Fibroblast of skin of right biceps (primary cell): ENCODE results near the gene TSPAN3.

Experiments
- DNase-seq: peaks from one replicate; pipeline ENCODE4 v3.0.0-alpha.2; 2013

The TSPAN3 gene

DNA sequence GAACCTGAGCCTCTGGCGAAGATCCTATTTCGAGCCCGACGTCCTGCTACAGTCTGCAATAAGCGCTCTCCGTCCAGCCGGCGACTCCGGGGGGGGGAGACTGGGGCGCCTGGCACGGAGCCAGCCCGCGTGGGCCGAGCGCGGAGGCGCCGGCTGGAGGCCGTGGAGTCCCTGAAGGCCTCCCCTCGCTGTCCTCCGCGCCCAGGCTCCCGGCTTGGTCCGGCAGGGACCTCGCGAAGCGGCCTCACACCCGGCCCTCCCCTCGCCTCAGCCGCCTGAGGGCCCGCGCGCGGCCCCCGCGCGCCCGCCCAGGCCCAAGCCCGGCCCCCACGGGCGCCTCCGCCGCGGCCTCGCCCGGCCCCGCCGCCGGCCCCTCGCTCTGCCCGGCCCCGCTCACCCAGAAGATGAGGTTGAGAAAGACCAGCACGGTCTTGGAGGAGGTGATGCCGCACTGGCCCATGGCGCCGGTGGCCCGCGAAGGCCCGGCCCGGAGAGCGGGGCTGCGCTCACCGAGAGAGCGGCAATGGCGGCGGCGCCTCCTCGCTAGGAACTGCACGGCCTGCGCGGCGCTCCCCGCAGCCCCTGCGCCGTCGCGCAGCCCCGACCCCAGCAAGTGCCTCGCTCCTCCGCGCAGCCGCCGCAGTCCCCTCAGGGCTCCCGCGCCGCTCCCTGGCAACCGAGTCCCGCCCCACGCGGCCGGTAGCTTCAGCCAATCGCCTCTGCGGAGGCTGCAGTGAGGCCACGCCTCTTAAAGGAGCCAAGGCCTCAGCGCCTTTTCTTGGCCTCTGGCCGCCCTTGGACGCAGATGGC is at the start of gene TSPAN3:
TSPAN3 (minus strand) TSS at position 615 of the 810 bp plus-strand sequence; CDS start at position 460, 155 bp downstream.
- peak; percentile 93 for DNase-seq

DNA sequence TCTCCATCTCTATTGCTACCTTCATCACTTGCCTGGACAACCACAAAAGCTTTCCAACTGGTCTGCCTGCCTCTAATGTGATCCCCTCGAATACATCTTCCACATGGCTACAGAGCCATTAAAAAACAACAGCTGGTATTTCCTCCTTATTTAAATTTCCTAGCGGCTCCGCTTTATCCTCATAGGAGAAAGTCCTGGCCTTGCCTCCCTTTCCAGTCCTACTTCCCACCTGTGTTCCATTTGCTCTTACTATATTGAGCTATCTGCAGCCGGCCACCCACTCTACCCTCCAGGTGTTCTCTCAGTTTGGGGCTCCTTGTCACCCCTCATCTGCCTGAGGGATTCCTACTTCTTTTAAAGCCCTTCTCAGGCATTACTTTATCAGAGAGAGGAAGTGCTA is 49.7 kb upstream of the TSPAN3 start:
- DNase-seq: no peak

DNA sequence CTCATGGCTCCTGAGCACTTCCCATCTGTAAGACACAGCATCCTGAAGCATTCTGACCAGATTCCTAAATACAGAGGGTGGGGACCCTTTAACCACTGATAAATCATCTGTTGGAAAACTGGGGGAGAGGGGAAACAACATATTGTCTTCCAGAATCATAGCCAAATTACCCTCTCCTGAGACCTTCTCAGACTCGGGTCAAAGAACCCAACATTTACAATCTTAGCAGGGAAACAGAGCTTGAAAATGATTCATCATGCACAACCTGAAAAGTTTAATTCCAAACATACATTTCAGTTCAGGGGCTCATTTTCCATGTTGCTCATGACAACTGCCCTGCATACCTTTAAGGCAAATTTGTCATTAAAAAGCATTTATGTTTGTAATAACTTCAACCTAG is 48.5 kb upstream of the TSPAN3 start:
- DNase-seq: peak; percentile 51

DNA sequence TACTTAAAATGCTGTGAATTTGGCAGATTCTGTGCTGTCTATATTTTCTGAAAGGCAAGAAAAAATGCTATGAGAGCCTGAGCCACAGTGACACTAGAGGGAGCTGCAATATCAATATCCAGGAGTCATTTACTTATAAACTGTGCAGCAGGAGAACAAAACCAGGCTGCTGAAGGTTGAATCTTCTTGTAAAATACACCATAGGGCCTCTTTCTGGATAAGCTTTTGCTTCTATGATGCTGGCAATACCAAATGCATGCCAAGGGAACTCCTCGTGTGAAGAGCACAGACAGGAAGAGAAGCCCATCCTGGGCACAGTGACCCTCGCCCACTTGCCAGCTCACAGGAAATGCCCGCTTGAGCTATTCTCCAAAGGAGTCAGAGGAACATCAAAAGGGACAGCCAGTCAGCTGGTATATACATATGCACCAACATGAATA is 48.0 kb upstream of the TSPAN3 start:
- peak; percentile 80 for DNase-seq

DNA sequence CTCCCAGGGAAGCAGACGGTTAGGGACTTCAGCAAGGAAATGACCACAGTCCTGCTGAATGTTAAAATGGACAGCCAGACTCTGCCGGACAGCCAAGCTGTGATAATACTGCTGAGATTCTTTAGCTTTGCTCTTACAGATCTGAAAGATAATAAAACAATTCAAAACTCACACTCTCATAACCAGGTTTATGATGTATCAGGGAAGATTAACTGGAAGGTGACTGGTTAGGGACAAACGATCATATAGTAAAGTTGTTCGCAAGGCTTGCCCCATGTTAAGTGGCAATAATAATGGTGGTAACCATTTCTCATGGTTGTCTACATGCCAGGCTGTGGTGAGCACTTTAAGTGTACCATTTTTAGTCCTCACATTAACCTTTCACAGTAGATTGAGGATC is 44.3 kb upstream of the TSPAN3 start:
- no peak for DNase-seq

DNA sequence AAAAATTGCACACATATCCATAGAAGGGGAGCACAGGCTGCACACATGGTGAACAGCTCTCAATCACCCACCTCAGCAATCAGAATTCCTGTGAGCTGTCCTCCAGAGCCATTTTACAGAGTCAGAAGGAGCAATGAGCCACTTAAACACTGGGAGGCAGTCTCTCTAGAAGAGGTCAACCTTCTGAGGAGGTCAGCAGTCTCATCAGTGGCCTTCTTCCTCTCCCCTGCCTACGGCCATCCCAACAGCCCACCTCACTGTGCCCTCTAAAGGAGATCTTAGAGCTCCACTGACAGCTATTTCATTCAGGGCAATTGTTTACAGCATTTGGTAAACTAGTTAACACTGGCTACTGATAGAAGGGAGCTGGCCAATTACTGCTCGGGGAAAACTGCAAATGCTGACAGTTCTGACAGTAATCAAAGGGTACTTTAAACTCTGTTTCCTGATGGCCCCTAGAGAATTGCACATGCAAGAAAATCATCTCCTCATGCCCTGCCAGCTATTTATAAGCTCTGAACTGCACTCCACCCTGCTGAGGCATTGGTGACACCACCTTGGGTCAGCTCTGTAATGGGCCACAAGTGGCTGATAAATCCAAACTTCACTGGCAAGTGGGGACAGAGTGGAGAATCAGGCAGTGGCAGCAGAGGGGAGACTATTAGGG is 42.1 kb upstream of the TSPAN3 start:
- DNase-seq: no peak

DNA sequence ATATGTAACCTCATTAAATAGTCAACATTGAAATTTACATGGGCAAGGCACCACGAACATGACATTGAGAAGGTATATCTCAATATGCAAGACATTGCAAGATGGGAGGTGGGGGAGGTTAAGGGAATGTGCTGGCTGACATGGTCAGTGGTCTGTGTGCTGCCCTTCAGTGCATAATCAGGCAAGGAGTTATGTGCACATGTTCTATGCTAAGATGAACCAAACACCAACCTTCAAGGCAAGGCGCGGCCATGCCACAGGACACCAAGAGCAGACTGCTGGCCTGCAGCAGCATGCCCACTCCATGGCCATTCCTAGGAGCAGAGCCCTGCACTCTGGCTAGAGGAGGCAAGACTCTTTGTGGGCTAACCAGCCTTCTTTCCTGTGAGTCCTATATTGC is 40.9 kb upstream of the TSPAN3 start:
- DNase-seq: no peak

DNA sequence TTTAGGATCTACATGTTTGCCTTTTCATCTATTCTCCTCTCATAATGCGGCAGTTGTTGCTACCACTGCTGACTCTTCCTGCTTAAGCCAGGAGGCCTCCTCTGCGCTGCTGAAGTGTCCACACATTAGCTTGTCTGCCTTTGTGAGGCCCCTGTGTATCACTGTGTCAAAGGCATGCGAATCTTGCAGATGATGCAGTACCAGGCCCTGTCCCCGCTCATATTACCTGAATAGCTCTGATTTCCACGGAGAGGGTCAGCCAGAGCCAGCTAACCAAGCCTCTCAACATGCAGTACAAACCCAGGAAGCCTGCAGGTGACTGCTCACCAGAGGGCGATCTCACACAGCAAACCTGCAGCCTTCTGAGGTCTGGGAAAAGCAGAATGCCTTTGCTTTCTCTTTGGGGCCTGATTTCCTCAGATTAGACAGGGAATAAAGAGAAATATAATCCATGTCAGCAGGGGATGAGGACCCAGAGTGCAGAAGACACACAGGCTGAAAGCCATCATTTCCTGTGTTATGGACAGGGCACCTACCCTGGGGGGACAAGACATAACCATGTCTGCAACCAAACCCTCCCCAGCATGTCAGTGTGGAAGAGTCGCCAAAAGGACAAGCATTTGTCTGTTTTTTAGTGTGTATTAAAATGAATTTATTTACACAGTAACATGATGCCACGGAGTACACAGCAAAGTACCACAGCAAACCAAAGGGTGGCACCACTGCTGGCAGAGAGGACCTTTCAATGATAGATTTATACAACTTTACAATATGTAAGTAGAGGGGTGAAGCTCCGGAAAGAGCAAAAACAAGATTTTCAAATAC is 36.8 kb upstream of the TSPAN3 start:
- DNase-seq: peak; percentile 55

DNA sequence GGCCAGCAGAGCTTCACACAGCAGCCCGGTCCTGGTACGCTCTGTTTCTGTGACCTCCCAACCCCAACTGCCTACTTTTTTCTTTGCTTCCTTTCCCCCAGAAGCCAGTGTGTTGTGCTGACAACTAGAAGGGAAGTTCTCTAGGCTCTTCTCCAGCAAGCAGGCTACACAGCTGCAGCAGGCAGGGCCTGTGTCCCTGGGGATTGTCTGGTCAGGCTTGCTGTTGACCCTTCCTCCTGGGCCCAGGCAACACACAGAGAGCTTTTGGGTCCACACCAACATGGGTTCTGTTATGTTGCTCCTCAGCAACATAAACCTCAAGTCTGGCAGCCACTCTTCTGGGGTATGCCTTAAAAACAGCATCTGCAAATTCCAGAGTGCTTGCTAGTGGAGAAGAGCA is 36.2 kb upstream of the TSPAN3 start:
- DNase-seq: no peak

DNA sequence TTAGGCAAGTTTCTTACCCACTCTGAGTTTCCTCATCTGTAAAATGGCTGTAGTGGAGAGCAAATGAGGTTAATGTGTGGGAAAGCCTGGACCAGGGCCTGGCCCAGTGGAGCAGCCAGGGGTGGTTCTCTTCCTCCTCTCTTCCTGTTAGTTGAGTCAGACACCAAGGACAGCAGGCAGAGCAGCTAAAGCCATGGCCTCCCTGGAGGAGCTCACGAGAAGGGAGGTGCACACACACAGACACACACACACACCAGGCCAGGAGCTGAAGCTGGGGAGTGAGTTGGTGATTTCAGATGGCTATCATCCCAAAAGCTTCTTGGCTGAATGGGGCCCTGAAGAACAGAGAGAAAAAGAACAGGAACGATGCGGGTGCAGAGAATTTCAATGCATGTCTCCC is 33.2 kb upstream of the TSPAN3 start:
- DNase-seq: peak; percentile 37

DNA sequence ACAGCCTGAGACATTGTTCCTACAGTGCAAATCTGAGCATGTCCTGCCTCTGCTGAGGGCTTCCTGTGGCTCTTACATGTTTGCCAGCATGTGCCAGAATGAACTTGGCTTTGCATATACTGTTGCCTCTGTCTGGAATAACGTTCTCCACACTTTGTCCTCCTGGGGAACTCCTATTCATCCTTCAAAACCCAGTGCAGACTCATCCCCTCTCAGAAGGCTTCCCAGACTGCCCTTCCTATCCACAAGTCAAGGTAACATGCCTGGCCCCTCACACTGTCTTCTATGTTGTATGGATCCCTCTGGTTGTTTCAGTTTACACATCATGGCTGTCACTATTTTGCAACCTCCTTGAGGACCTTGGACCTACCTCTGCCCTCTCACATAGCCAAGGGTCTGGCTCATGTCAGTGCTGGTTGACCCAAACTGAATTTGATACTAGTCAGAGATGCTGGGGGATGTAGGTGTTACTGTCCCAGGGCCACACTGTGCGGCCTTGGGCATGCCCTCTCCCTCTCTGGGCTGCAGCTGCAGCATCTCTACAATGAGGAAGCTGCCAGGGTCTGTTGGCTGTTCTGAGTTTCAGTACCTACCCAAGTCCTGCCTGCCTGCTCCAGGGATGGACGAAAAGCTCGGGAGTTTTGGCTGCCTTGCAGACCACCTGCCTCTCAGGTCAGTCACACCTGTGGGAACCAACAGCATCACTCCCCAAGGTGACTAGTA is 29.0 kb upstream of the TSPAN3 start:
- DNase-seq: no peak

DNA sequence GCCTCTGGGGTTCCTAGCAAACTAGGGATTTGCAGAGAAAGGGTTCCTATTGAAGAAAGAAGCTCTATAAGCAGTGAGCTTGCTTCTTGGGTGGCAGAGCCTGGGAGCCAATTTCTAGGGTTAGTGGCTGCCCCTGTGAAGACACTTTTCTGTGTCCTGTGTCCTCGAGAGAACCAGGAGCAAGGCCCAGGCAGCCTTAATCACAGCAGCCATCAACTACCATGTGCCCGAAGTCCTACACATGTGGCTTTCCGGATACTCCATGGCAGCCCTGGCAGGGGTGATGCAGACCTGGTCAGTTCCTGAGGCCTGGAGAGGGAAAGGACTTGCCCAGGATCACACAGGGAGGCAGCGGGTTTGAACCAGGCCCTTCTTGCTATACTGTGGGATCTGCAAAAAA is 27.7 kb upstream of the TSPAN3 start:
- DNase-seq: no peak

DNA sequence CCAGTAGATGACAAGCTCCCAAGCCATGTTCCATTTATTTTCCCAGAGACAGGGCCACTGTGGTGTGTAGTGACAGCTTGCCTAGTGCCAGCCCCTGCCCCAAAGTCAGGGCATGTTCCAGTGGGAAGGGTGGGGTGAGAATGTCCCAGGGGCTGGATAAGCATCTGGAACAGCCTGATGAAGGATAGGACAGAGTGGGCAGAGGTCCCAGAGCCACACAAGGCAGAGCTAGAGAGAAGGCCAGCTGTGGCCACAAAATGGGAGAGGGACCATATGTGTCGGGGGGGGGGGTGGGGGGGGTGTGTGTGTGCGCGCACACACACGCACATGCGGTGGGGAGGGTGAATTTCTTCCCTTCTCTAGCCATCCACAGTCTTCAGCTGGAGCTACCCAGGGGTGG is 27.0 kb upstream of the TSPAN3 start:
- no peak for DNase-seq

DNA sequence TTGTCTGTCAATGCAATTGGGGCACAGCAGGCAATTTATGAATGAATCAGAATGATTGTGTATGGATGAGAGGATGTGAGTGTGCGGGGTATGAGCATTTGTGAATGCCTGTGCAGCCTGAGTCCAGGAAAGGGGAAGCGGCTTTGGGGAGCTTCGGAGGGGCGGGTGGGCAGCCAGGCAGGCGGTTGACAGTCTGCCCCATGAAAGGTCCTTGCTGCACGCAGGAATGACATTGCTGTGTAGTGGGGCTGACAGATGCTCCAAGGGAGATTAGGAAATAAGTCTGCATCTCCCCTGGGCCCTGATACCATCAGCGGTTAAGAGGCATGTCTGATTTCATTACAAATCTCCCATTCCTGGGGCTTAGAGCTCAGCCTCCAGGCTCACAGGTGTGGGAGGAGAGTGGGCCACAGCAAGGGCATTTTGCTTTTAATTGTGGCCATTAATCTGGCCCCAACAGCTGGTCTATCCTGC is 26.4 kb upstream of the TSPAN3 start:
- DNase-seq: no peak

DNA sequence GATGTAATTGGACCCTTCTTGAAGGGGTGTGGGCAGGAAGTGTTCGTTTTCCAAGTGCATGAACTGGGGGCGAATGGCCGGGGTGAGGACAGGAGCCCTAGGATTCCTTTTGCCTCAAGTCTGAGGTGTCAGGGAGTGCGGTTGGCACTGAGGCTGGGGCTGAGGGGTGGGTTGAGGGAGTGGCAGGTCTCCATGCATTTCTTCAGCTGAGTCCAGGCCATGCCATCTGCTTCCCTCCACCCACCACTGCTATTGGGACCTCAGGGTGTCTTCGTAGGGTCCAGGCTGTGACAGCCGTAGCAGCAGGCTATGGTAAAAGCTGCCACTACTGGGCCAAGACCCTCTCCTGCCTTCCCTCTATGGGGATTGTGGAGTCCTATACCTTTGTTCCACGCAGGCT is 25.6 kb upstream of the TSPAN3 start:
- no peak for DNase-seq

DNA sequence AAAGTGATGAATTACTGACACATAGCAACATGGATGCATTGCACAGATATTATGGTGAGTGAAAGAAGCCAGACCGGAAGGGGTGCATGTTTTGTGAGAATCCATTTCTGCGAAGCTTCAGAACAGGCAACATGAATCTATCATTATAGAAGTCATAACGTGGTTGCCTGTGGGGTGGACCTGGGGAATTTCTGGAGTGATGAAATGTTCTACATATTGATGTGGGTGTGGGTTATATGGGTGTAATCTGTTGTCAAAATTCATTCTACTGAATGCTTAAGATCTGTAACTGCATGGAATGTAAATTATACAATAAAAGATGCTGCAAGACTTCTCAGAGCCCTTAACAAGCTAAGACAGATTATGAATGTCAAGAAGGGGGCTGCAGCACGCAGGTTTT is 25.2 kb upstream of the TSPAN3 start:
- no peak for DNase-seq

DNA sequence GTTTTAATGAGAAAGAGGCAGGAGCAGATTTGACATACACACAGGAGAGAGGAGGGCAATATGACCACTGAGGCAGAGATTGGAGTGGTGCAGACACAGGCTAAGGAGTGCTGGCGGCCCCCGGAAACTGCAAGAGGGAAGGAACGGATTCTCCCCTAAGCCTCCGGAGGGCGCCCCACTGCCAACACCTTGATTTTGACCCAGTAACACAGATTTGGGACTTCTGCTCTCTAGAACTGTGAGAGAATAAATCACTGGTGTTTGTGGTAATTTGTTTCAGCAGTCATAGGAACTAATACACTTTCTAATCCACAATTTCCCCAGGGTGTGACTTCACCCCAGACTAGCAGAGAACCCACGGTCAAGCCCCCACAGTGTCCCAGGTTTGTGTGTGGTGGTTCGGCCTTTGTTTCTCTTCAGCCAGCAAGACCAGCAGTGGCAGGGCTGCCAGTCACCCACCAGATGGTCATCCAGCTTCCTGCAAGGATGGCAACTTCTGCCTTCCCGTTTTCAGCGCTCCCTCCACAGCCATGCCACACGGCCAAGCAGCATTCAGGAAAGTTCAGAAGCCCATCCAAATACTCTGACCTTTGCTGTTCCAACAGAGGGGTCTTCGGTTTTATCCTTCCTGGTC is 23.6 kb upstream of the TSPAN3 start:
- no peak for DNase-seq

DNA sequence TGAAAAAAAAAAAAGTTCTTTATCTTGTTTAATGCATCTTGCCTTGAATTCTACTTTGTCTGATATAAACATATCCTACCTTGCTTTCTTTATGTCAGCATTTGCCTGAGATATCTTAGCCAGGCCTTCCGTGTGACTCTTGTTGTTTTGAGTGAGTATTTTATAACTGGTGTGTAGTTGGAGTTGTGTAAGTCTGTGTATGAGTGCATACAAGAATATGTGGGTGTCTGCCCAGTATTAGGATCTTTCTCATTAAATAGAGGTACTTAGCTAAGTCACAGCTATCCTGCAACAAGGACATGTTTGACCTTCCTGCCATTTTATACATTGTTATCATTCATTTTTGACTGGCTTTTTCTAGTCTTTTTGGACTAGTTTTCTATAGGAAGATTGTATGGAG is 22.5 kb upstream of the TSPAN3 start:
- DNase-seq: no peak

DNA sequence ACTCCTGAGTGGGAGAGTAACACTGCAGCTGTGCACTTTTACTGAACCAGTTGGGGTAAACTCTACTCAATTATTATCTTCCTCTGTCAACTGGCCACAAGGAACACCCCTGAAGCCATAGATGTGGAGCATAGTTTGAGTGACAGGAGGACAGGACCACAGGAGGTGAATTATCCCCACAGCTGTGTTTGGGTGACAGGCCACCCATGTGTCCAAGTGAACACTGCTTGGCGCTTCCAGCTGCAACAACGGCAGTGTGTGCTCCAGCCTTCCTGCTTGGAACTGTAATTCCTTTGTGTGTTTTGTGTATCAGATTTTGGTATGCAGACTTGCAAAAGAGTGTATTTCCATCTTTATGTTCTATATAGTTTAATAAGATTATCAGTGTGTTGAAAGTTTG is 20.2 kb upstream of the TSPAN3 start:
- DNase-seq: no peak

DNA sequence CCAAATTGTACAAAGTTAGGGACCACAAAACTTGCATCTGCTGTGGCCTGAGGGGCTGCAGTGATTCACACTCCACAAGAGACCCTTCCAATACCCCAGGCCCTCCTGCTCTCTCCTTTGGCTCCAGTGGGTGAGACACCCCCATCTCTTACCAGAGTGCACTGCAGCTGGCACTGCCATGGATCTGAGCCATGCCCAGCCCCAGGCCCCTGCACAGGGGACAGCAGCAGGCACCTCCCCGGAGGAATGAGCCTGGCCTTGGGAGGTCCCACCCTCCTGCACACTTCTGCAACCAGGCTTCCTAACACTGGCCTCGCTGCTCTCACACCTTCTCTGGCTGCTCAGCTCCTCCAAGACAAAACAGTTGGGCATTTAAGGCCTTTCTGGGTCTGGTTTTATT is 16.3 kb upstream of the TSPAN3 start:
- no peak for DNase-seq

DNA sequence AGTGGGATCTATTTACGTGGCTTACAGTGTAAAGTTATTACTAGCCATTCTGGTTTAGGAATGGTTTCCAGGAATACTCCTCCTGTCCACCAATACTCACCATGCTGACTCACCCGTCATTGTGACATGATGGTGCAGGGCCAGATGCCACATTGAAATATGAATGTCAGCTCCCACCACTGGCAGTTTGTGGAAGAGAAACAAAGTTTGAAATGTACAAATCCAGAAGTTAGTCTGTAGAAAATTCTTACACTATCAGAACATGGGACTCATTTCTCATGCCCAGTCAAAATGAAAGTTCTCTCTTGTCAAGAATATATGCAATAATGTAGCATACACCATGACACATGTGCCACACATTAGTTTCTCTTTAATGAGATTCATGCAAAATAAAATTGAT is 14.4 kb upstream of the TSPAN3 start:
- peak; percentile 66 for DNase-seq

DNA sequence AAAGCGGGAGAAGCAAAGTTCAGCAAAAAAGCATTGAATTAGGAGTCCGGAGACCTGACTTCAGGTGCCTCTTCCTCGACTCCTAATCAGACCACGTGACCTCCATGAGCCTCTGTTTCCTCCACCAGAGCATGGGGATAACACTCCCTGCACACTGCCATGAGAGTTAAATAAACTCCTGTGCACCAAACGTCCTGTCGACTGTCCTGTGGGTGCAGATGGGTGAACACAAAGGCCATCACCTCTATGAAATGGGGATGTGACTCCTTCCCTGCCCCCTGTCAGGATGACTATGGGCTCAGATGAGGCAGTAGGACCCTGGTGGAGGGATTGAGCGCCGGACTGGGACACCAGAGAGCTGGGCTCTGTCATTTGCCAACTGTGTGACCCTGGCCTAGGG is 13.5 kb upstream of the TSPAN3 start:
- no peak for DNase-seq
